Nephron (organoid): Measurements from ENCODE around the gene BST2.

ENCODE experiments used
- H3K27ac Mint-ChIP-seq, 3 experiments: 2 replicates each; pipeline ENCODE4 v1.8.0; 2020; ENCODE audit warnings: mixed read lengths in 3 of 3, mild to moderate bottlenecking in 2 of 3, moderate library complexity in 1 of 3
- H3K27me3 Mint-ChIP-seq: 2 replicates; pipeline ENCODE4 v1.8.0; 2021; ENCODE audit warnings: low read depth, mild to moderate bottlenecking, moderate library complexity, mixed read lengths
- H3K36me3 Mint-ChIP-seq: 2 replicates; pipeline ENCODE4 v1.8.0; 2020; ENCODE audit warnings: low read depth, mixed read lengths
- H3K4me1 Mint-ChIP-seq: 2 replicates; pipeline ENCODE4 v1.8.0; 2020; ENCODE audit warnings: mixed read lengths
- H3K4me3 Mint-ChIP-seq, 3 experiments: 2 replicates each; pipeline ENCODE4 v1.8.0; 2020; ENCODE audit warnings: mild to moderate bottlenecking in 3 of 3, mixed read lengths in 3 of 3, moderate library complexity in 2 of 3
- H3K9me3 Mint-ChIP-seq: 2 replicates; pipeline ENCODE4 v1.8.0; 2020; ENCODE audit warnings: mixed read lengths
- CTCF ChIP-seq, 3 experiments: fragments of 200-600 bp; sonication (generic); IDR thresholded peaks; one replicate each; pipeline ENCODE4 v1.5.0; 2021; ENCODE audit warnings: antibody characterized with exemption in 3 of 3; ENCODE audit not compliant: unreplicated experiment in 3 of 3

The BST2 gene

GRCh38 chr19:17406046-17406886, 836 bp upstream of the BST2 start:
- Mint-ChIP-seq H3K27ac (peak overlapping the region; percentile 92 to 94 (median 94)), H3K27me3 (no peaks in the 10 kb centered on the region), H3K4me3 (peak overlapping the region; percentile 32 to 87 (median 63)), H3K9me3 (no peaks in the 10 kb centered on the region), H3K4me1 (peaks cover 17% of the 10 kb centered on the region), H3K36me3 (peaks cover 3% of the 10 kb centered on the region)
- TF ChIP-seq CTCF (IDR thresholded peaks at IDR 0.05; ENCODE audit: unreplicated experiment in 3 of 3): no peak

- Mint-ChIP-seq H3K9me3 (no peaks in the 10 kb centered on the region), H3K36me3 (peaks cover 3% of the 10 kb centered on the region), H3K4me3 (peak overlapping the region; percentile 85 to 88 (median 87)), H3K27ac (peak overlapping the region; percentile 74 to 94 (median 93)), H3K27me3 (no peaks in the 10 kb centered on the region), H3K4me1 (peaks cover 17% of the 10 kb centered on the region)
- no peak for TF ChIP-seq CTCF (IDR thresholded peaks at IDR 0.05; ENCODE audit: unreplicated experiment in 3 of 3)
Measured at GRCh38 chr19:17404621-17405249, 695 bp downstream of the BST2 start.

- Mint-ChIP-seq H3K36me3 (peaks cover 3% of the 10 kb centered on the region), H3K9me3 (no peaks in the 10 kb centered on the region), H3K27ac (peak overlapping the region; percentile 68 to 93 (median 89)), H3K27me3 (no peaks in the 10 kb centered on the region), H3K4me3 (peak overlapping the region; percentile 84 to 88 (median 85)), H3K4me1 (peaks cover 17% of the 10 kb centered on the region)
- no peak for TF ChIP-seq CTCF (IDR thresholded peaks at IDR 0.05; ENCODE audit: unreplicated experiment in 3 of 3)
Measured at GRCh38 chr19:17404015-17404414, 1.4 kb downstream of the BST2 start.

- Mint-ChIP-seq H3K27ac (peak overlapping the region; percentile 68 to 93 (median 89)), H3K4me3 (peak overlapping the region; percentile 84 to 88 (median 85)), H3K36me3 (peaks cover 3% of the 10 kb centered on the region), H3K4me1 (peaks cover 17% of the 10 kb centered on the region), H3K27me3 (no peaks in the 10 kb centered on the region), H3K9me3 (no peaks in the 10 kb centered on the region)
- no peak for TF ChIP-seq CTCF (IDR thresholded peaks at IDR 0.05; ENCODE audit: unreplicated experiment in 3 of 3)
Measured at GRCh38 chr19:17402982-17403855, 2.2 kb downstream of the BST2 start.

- H3K27me3 Mint-ChIP-seq: no peaks in the 10 kb centered on the region
- H3K9me3 Mint-ChIP-seq: no peaks in the 10 kb centered on the region
- peak overlapping the region; percentile 30 to 53 (median 34) for H3K4me3 Mint-ChIP-seq
- TF ChIP-seq CTCF (IDR thresholded peaks at IDR 0.05; ENCODE audit: unreplicated experiment in 3 of 3): no peak
- peak overlapping the region in 1 of 3 experiments; percentile 46 for H3K27ac Mint-ChIP-seq
- H3K36me3 Mint-ChIP-seq: peaks cover 3% of the 10 kb centered on the region
- H3K4me1 Mint-ChIP-seq: peaks cover 9% of the 10 kb centered on the region
Measured at GRCh38 chr19:17401628-17402027, 3.8 kb downstream of the BST2 start.
